C4-2B (cell line): Measurements from ENCODE around the gene FCGR3B.
"Not testable (repeated sequence)": the region's sequence is repeated elsewhere in the genome, so short reads cannot be mapped to it uniquely, and the experiment has no call there.

Source experiments
- ZFX ChIP-seq: fragments of 450-650 bp; IDR thresholded peaks from 2 replicates; pipeline ENCODE4 v1.6.1; 2017
- TF ChIP-seq, protein P1 (sequence below): fragments of 450-650 bp; conservative IDR thresholded peaks from 2 replicates; pipeline ENCODE4 v1.5.1; 2017; ENCODE audit warnings: mild to moderate bottlenecking

- TF ChIP-seq, protein P1, sequence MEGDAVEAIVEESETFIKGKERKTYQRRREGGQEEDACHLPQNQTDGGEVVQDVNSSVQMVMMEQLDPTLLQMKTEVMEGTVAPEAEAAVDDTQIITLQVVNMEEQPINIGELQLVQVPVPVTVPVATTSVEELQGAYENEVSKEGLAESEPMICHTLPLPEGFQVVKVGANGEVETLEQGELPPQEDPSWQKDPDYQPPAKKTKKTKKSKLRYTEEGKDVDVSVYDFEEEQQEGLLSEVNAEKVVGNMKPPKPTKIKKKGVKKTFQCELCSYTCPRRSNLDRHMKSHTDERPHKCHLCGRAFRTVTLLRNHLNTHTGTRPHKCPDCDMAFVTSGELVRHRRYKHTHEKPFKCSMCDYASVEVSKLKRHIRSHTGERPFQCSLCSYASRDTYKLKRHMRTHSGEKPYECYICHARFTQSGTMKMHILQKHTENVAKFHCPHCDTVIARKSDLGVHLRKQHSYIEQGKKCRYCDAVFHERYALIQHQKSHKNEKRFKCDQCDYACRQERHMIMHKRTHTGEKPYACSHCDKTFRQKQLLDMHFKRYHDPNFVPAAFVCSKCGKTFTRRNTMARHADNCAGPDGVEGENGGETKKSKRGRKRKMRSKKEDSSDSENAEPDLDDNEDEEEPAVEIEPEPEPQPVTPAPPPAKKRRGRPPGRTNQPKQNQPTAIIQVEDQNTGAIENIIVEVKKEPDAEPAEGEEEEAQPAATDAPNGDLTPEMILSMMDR = not testable (repeated sequence)
- TF ChIP-seq ZFX = not testable (repeated sequence)
These were observed 5.3 kb upstream of the FCGR3B start for GRCh38 chr1:161636189-161636782.
